HepG2 (cell line): ENCODE data around the gene DCTN2. TPM values are rescaled to one million over a fixed set of nuclear protein-coding genes. Genes with fewer than 3 reads are reported as not detected.

ENCODE experiments used
- DNMT3B ChIP-seq: conservative IDR thresholded peaks from 2 replicates; pipeline ENCODE4 v1.6.1; 2016; ENCODE audit warnings: missing biosample characterization, control low read depth
- LCORL ChIP-seq, 2 experiments: fragments of 450-650 bp in 1 of 2; sonication (generic) in 1 of 2; formaldehyde crosslinking in 1 of 2; IDR thresholded peaks; 2 replicates each; pipeline versions ENCODE4 v1.5.0 to v1.6.1; 2017 to 2020; ENCODE audit warnings: antibody characterized with exemption in 1 of 2, missing genetic modification reagents in 1 of 2
- PAX8 ChIP-seq: sonication (generic); formaldehyde crosslinking; IDR thresholded peaks from 2 replicates; pipeline ENCODE4 v1.8.0; 2022; ENCODE audit warnings: mild to moderate bottlenecking, missing genetic modification reagents, borderline replicate concordance
- SMARCE1 ChIP-seq: fragments of 450-650 bp; IDR thresholded peaks from 2 replicates; pipeline ENCODE4 v1.6.1; 2017; ENCODE audit warnings: borderline replicate concordance
- ZNF788 ChIP-seq: sonication (generic); formaldehyde crosslinking; IDR thresholded peaks from 2 replicates; pipeline ENCODE4 v1.5.0; 2020; ENCODE audit warnings: mild to moderate bottlenecking, missing genetic modification reagents, borderline replicate concordance
- ZSCAN21 ChIP-seq: sonication (generic); formaldehyde crosslinking; IDR thresholded peaks from 2 replicates; pipeline ENCODE4 v1.8.0; 2022; ENCODE audit warnings: mild to moderate bottlenecking, missing genetic modification reagents, moderate library complexity, borderline replicate concordance
- polyA plus RNA-seq, 8 experiments: library from polyadenylated mRNA; depleted of rRNA in 3 of 8; stranded (reverse) in 7 of 8; unstranded in 1 of 8; fragments of >200 nt; fragmentation: Illumina TruSeq in 4 of 8; extraction: Trizol in 4 of 8; gene quantifications; 2 replicates each; pipeline versions ENCODE4 v1.2.1 to v1.2.3, GENCODE V29; 2011 to 2016; ENCODE audit warnings: low read depth in 4 of 8, missing spikeins in 1 of 8, mixed read lengths in 1 of 8; ENCODE audit not compliant: insufficient read depth in 1 of 8
- total RNA-seq, 5 experiments: library from RNA; depleted of rRNA; stranded (reverse); fragments of >200 nt; fragmentation: Illumina TruSeq; extraction: Trizol; gene quantifications; 2 replicates each; pipeline ENCODE4 v1.2.3, GENCODE V29; 2016; ENCODE audit warnings: low read depth in 1 of 5
- TF ChIP-seq, protein P1 (sequence below), 2 experiments: sonication (generic) in 1 of 2; formaldehyde crosslinking in 1 of 2; IDR thresholded peaks; 2 replicates each; pipeline versions ENCODE4 v1.4.0 to v1.6.1; 2018 to 2020; ENCODE audit warnings: missing genetic modification reagents in 2 of 2, borderline replicate concordance in 1 of 2, low read depth in 1 of 2, mild to moderate bottlenecking in 1 of 2, missing biosample characterization in 1 of 2
- TF ChIP-seq, protein P2 (sequence below): IDR thresholded peaks from 2 replicates; pipeline ENCODE4 v1.6.1; 2012; ENCODE audit warnings: low read length, improper control_type of control experiment
- TF ChIP-seq, protein P3 (sequence below): IDR thresholded peaks from 2 replicates; pipeline ENCODE4 v1.6.1; 2016
- TF ChIP-seq, protein P4 (sequence below): sonication (generic); formaldehyde crosslinking; IDR thresholded peaks from 2 replicates; pipeline ENCODE4 v1.4.0; 2020; ENCODE audit warnings: mild to moderate bottlenecking, missing genetic modification reagents
- TF ChIP-seq, protein P5 (sequence below): sonication (generic); formaldehyde crosslinking; IDR thresholded peaks from 2 replicates; pipeline ENCODE4 v1.4.0; 2020; ENCODE audit warnings: missing genetic modification reagents, borderline replicate concordance
- TF ChIP-seq, protein P6 (sequence below): sonication (generic); formaldehyde crosslinking; IDR thresholded peaks from 2 replicates; pipeline ENCODE4 v1.9.0; 2021; ENCODE audit warnings: missing genetic modification reagents, mild to moderate bottlenecking, borderline replicate concordance

DCTN2 gene
- total and polyA plus RNA-seq, 2 of the 13 experiments (the other 11 are each of a cell fraction or from before 2014, with no cell fraction given) = 72.0 to 77.4 TPM

DNA sequence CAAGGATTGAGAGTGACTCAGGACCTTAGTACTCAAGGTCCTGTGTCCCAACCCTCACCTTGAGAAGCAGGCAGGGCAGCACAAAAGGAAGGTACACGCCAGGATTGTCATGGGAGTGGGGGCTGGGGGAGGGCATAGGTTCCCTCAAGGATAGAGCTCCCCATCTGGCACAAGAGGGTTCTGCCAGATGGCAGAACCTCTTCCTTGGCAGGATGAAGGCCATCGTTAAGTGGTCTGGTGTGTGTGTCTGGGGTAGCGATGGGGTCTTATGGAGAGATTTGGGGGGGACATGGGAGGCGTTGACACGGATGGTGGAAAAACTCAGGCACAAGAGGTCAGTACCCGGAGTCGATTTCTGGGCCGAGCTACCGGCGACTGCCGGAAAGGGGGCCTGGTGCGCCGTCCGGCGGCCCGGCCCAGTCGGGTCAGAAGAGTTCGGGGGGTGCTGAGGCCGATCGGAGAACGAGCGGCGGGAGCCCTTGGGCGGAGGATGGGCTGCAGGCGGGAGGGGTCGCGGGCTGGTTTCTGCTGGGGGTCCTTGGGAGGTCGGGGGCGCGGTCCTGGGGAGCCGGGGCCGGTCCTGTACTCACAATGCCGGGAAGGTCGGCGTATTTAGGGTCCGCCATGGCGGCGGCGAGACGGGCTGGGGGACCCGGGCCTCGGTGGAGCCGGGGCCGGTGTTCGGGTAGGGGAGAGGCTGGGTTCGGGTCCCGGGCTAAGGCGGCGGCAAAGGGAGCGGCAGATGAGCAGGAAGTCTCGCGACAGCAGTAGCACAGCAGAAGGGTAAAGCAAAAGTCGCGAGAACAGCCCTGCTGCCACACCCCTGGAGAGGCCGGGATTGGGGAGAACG lies at the start of gene DCTN2 (continued):
- TF ChIP-seq, protein P1, sequence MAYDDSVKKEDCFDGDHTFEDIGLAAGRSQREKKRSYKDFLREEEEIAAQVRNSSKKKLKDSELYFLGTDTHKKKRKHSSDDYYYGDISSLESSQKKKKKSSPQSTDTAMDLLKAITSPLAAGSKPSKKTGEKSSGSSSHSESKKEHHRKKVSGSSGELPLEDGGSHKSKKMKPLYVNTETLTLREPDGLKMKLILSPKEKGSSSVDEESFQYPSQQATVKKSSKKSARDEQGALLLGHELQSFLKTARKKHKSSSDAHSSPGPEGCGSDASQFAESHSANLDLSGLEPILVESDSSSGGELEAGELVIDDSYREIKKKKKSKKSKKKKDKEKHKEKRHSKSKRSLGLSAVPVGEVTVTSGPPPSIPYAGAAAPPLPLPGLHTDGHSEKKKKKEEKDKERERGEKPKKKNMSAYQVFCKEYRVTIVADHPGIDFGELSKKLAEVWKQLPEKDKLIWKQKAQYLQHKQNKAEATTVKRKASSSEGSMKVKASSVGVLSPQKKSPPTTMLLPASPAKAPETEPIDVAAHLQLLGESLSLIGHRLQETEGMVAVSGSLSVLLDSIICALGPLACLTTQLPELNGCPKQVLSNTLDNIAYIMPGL (CRISPR knock-in tag; IDR thresholded peaks at IDR 0.05; ENCODE audit: borderline replicate concordance in 1 of 2, low read depth in 1 of 2) = peak in 1 of 2 experiments; percentile 80; a peak in 2 of 4 replicates
- TF ChIP-seq, protein P2, sequence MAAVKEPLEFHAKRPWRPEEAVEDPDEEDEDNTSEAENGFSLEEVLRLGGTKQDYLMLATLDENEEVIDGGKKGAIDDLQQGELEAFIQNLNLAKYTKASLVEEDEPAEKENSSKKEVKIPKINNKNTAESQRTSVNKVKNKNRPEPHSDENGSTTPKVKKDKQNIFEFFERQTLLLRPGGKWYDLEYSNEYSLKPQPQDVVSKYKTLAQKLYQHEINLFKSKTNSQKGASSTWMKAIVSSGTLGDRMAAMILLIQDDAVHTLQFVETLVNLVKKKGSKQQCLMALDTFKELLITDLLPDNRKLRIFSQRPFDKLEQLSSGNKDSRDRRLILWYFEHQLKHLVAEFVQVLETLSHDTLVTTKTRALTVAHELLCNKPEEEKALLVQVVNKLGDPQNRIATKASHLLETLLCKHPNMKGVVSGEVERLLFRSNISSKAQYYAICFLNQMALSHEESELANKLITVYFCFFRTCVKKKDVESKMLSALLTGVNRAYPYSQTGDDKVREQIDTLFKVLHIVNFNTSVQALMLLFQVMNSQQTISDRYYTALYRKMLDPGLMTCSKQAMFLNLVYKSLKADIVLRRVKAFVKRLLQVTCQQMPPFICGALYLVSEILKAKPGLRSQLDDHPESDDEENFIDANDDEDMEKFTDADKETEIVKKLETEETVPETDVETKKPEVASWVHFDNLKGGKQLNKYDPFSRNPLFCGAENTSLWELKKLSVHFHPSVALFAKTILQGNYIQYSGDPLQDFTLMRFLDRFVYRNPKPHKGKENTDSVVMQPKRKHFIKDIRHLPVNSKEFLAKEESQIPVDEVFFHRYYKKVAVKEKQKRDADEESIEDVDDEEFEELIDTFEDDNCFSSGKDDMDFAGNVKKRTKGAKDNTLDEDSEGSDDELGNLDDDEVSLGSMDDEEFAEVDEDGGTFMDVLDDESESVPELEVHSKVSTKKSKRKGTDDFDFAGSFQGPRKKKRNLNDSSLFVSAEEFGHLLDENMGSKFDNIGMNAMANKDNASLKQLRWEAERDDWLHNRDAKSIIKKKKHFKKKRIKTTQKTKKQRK = no peak
- TF ChIP-seq ZNF788 (CRISPR knock-in tag) (peak; percentile 29; the same call in 1 of the 2 replicates), ZSCAN21 (CRISPR knock-in tag) (no peak), LCORL (IDR thresholded peaks at IDR 0.05) (no peak), LCORL (CRISPR knock-in tag; IDR thresholded peaks at IDR 0.05) (peak; percentile 54), PAX8 (CRISPR knock-in tag) (0 out of 2 replicates have a peak, but pooled peaks have one; percentile 69), DNMT3B (CRISPR knock-in tag) (no peak), SMARCE1 (no peak)
- TF ChIP-seq, protein P3, sequence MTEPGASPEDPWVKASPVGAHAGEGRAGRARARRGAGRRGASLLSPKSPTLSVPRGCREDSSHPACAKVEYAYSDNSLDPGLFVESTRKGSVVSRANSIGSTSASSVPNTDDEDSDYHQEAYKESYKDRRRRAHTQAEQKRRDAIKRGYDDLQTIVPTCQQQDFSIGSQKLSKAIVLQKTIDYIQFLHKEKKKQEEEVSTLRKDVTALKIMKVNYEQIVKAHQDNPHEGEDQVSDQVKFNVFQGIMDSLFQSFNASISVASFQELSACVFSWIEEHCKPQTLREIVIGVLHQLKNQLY (CRISPR knock-in tag) = no peak
- TF ChIP-seq, protein P4, sequence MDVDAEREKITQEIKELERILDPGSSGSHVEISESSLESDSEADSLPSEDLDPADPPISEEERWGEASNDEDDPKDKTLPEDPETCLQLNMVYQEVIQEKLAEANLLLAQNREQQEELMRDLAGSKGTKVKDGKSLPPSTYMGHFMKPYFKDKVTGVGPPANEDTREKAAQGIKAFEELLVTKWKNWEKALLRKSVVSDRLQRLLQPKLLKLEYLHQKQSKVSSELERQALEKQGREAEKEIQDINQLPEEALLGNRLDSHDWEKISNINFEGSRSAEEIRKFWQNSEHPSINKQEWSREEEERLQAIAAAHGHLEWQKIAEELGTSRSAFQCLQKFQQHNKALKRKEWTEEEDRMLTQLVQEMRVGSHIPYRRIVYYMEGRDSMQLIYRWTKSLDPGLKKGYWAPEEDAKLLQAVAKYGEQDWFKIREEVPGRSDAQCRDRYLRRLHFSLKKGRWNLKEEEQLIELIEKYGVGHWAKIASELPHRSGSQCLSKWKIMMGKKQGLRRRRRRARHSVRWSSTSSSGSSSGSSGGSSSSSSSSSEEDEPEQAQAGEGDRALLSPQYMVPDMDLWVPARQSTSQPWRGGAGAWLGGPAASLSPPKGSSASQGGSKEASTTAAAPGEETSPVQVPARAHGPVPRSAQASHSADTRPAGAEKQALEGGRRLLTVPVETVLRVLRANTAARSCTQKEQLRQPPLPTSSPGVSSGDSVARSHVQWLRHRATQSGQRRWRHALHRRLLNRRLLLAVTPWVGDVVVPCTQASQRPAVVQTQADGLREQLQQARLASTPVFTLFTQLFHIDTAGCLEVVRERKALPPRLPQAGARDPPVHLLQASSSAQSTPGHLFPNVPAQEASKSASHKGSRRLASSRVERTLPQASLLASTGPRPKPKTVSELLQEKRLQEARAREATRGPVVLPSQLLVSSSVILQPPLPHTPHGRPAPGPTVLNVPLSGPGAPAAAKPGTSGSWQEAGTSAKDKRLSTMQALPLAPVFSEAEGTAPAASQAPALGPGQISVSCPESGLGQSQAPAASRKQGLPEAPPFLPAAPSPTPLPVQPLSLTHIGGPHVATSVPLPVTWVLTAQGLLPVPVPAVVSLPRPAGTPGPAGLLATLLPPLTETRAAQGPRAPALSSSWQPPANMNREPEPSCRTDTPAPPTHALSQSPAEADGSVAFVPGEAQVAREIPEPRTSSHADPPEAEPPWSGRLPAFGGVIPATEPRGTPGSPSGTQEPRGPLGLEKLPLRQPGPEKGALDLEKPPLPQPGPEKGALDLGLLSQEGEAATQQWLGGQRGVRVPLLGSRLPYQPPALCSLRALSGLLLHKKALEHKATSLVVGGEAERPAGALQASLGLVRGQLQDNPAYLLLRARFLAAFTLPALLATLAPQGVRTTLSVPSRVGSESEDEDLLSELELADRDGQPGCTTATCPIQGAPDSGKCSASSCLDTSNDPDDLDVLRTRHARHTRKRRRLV (CRISPR knock-in tag) = no peak
- TF ChIP-seq, protein P5, sequence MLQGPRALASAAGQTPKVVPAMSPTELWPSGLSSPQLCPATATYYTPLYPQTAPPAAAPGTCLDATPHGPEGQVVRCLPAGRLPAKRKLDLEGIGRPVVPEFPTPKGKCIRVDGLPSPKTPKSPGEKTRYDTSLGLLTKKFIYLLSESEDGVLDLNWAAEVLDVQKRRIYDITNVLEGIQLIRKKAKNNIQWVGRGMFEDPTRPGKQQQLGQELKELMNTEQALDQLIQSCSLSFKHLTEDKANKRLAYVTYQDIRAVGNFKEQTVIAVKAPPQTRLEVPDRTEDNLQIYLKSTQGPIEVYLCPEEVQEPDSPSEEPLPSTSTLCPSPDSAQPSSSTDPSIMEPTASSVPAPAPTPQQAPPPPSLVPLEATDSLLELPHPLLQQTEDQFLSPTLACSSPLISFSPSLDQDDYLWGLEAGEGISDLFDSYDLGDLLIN (CRISPR knock-in tag) = no peak
- TF ChIP-seq, protein P6, sequence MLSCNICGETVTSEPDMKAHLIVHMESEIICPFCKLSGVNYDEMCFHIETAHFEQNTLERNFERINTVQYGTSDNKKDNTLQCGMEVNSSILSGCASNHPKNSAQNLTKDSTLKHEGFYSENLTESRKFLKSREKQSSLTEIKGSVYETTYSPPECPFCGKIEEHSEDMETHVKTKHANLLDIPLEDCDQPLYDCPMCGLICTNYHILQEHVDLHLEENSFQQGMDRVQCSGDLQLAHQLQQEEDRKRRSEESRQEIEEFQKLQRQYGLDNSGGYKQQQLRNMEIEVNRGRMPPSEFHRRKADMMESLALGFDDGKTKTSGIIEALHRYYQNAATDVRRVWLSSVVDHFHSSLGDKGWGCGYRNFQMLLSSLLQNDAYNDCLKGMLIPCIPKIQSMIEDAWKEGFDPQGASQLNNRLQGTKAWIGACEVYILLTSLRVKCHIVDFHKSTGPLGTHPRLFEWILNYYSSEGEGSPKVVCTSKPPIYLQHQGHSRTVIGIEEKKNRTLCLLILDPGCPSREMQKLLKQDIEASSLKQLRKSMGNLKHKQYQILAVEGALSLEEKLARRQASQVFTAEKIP (CRISPR knock-in tag) = no peak
